Measurements from ENCODE around the gene DGKI.

DGKI gene

DNA sequence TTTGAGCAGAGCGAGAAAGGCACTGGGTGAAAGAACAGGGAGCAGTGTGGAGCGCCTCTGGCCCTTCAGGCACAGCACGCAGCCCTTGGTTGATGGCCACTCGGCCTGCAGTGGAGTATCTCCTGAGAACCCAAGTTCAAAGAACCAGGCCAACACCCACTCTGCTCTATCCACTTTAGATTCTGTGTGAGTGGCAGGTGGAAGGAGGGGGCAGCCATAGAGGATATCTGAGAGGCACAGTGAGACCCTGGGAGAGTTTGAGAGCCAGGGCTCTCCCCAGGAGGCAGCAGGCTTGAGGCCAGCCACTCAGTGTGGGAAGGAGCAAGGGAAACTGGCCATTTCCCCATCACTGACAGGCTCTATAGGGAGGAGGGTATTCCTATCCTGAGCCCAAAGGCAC, 450.7 kb downstream of the DGKI start:
- no peak for DNase-seq

DNA sequence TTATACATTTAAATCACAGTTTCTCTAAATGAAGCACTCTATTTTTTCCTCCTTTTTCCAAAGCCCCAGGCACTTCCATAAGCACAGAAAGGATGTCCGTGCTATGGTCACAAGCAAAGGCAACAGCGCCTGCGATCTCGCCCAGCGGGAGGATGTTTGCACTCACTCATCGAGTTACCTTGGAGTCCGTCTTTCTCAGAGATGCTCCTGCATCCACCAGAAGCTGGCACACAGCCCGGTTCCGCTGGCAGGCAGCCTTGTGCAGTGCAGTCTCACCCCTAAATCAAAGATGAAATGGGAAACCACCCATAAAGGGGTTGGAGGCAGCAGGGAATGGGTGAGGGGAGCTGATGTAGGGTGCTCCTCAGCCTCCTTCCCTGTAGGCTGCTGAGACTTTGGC, 451.4 kb downstream of the DGKI start:
- no peak for DNase-seq

DNA sequence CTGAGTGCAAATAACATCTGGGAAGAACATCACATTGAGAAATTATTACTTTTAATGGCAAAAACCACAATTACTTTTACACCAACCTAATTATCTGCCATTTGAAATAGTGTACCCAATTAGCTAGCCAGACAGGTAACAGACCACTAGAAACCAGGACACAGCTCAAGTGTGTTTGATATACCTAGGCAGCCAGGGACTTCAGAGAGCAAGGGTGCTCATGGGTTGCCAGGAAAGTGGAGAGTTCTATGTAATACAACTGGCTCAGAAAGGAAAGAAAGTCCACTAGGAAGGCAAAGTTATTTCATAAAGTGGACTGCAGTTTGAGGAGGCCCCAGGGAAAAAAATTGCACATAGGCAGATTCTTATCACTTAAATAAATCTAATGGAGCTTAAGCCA, 453.2 kb downstream of the DGKI start:
- no peak for DNase-seq

DNA sequence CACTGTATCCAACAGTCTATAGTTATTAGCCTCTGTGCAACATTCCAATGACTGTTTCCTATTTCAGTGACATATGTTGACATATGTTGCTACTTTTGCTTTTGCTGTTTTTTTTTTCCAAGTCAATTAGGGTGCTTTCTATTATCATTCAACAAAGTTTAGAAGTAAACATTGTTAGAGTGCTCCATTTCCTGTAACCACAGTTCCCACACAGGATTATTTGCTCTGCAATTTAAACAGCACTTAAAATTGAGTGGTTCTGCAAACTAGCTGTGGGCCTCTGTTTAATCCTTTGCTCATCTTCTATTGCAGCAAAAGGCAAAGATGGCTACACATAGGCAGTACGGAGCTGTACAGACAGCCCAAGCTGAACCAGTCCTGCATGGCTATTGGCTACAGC, 456.7 kb downstream of the DGKI start:
- DNase-seq = peak; percentile 31

DNA sequence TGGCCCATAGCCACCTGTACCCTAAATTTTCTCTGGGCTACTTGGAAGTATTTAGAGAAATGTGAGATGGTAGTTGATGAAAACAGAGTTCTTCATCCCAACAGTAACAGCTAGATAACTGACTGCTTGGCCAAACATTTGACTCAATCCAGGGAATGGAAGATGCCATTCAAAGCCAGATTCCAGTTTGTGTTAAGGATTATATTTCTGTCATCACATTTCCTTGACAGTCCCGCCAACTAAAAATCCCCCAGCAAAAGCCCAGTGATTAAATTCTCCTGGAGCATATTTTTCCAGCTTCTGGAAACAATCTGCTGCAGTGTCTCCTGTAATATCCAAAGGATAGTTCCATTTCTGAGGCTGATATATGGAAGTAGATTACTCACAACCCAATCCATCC, 457.9 kb downstream of the DGKI start:
- no peak for DNase-seq

DNA sequence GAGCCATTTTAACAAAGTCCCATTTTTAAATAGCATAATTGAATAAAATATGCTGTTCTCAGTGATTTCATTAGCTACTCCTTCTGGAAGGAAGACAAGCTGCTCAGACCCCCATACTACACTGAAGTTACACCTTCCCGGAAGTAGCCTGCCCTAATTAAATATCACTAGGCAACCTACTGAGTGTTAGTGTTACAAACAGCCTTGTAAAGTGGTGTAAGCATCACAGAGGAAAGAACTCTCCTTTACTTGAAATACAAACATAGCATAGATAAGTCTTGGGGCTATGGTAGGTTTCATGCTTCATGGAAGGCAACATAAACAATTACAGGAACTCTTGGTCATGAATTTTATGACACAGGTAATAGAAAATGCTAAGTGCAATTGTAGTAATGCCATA, 459.8 kb downstream of the DGKI start:
- DNase-seq = no peak

DNA sequence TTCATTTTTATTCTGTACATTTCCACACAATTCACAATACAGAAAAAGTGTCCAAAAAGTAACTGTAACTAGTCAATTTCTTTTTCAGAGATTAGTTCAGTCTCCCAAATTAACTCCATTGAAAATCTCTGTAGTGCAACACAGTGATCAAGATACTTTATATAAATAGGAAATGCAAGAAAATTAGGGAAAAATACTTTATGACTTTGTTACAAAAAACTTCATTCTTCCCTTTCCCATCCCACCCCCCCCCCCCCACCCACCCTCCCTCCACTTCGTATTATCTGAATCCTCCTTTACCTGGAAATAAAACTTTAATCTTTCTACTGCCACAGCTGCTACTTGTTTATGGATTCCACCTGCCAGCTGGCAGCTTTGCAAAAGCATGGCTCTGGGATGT, 465.7 kb downstream of the DGKI start:
- no peak for DNase-seq

DNA sequence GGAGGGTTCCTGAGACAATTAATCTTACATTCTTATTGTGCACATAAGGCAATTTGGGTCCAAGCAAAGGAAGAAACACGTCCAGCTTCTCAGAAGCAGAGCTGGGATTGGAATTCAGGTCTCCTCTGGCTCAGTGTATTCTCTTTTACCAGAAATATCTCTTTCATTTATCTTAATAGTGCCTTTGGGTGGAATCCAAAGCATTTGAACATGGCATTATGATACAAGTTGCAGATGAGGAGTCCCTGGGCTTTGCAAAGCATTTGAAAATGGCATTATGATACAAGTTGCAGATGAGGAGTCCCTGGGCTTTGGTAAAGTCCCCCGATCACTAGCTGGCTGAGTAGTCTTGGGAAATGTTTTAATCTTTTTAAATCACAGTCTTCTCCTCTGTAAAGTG, 473.3 kb downstream of the DGKI start:
- no peak for DNase-seq

DNA sequence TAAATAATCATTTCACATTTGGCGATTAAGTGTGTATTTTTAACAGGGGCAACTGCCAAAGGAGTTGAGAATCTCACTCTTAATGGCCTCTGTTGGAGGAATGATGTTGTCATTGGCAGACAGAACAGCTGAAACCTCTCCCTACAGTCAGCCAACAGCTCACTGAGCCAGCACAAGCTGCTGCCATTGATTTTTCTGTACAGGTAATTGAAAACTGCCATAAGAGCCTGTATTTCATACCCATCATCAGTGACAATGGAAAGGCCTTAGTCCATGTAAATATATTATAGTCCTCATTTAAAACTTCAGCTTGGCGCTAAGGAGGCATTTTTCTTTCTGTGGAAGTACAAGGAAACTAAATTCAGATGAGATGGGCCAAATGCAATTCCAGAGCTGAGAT, 475.2 kb downstream of the DGKI start:
- no peak for DNase-seq

DNA sequence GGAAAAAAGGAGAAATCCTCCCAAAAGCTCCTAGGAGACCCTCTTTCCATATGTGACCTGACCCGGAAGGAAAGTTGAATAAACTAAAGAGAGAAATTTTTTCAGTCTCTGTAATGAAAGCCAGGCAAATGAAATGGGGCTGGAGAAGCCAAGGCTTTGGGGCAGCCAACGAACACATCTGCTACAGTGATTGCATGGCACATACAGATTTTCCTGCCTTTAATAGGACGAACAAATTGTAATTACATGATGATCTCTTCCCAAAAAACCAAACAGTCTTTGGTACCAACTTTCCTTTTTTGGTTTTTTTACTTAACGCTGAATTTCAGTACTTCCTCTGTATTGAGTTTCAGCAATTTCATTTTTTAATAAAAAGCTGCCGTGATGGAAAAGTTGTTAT, 479.8 kb downstream of the DGKI start:
- DNase-seq = no peak

DNA sequence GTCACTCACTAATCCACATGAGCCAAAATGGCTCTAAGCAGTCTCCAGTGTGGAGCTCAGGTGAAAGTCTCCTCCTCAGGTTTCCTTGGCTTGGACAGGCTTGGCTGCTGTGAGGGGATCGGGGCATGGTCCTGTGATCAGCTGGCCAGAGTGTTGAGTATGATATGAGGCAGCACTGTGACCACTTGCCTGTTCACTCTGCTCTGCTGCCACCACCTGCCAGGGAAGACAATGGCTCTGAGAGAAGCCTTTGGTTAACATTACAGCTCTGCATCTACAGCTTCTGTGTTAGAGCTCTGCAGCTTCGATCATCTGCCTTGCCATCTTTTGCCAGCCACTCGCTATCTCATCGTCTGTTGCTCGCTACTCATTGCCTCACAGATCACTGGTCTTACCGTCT, 483.1 kb downstream of the DGKI start:
- DNase-seq = no peak

DNA sequence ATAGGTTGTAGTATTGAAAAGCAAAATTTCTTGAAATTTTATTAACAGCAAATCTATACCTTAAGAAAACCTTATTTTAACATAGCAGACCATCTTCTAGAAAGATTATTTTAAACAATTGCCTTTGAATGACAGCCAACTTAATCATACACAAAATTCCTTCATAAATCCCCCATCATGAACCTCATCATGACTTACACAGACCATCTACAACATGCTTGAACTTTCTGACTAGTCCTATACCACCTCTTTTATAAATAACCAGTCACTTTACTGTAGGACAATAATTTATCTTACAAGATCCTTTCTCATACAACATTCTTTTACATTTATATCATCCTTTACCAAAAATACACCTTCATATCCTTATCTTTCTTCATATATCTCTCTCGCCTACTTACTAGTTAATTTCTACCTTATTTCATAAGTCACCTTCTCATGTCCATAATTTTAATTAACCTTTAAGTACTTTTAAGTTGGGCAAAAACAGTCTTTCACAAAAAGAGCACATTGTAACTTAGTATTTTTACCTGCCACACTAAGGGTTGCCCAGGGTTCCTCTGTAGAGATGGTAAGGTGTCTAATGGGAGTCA, 486.6 kb downstream of the DGKI start:
- DNase-seq = no peak

DNA sequence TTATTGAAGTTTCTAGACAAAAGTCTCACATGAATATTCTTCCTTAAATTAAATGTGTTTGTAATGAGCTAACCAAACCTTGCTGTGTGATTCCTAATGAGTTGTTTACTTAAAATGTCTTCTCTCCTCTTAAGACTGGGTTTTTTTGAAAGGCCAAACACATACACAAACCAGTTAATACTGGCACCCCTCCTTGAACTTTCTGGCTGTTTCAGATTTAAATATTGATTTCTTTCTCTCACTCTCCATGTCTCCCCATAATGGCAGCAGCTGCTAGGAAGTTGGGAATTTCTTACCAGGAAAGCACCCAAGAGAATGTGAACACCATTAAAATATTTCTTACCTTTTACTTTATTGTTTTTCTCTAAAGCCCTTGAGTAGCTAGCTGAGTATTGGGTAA, 491.8 kb downstream of the DGKI start:
- no peak for DNase-seq

DNA sequence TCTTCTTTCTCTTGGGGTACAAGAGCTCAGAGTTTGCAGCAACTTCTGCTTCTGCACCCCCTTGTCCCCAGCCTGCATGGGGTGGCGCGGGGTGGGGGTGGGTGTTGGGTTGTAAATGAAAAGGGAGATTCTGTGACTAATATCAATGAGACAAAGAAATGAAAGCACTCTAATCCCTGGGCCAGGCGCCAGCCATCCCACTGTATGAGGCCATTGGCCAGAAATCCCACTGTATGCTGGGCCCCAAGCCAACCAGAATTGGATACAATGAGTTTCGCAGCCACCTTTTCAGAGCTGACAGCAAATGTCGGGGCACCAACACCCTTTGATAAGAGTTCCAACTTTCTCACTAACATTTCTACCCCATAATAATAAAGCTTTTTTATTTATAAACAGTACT, 492.4 kb downstream of the DGKI start:
- no peak for DNase-seq

DNA sequence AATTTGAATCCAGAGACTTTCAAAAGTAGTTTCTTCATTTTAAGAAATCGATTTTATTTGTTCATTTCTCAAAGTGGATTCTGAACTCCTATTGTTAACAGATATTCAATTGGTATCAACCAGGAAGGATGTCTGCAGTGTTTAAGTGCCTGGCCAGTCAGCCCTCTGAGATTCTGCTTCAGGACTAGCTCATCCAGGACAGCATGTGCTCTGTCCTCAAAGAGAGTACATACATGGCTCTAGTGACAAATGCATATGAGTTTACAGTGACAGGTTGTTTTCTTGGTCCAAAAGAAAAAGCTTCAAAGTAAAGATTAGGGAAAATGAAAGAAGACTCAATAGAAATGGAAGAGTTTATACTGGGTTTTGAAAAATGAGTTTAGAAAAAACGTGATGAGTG, 494.8 kb downstream of the DGKI start:
- DNase-seq = no peak

DNA sequence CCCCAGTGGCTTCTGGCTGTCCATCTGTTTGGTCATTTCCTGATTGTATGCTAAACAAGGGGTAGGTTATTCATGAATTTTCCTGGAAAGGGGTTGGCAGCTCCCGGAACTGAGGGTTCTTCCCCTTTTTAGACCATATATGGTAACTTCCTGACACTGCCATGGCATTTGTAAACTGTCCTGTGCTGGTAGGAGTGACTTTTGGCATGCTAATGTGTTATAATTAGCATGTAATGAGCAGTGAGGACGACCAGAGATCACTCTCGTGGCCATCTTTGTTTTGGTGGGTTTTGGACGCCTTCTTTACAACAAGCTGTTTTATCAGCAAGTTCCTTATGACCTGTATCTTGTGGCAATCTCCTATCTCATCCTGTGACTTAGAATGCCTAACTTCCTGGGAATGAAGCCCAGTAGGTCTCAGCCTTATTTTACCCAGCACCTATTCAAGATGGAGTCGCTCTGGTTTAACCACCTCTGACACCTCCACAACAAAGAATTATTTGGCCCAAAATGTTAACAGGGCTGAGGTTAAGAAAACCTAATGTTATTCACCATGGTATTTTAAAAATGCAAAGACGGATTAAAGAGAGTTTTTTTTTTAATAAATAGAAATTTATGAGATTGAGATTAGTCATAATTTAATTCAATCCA, 500.9 kb downstream of the DGKI start:
- no peak for DNase-seq

DNA sequence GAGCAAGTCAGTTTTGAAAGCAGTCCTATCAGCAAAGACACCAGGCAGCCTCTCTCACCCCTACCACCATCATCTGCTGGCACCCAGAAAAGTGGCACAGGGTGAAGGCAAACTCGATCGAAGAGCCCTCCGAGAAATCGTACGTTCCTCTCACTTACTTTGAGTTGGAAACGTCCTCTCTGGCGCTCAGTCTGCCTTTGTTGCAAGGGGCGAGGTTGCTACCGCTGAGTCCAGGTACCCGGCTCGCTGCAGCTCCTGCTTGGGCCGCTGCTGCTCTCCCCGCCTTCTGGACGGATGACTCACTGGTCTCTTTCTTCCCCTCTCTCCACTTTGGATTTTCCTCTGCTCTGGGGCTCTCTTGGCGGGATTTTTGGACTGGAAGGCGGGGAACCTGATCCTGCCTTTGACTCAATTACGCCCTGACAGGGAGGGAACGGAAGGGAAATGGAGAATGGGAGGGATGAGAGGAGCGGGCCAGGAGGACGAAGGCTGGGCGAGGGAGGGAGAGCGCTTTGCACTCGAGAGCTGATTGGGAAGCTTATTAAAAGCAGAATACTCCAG, 503.4 kb downstream of the DGKI start, which contains the start of gene PTN:
Gene PTN (minus strand): TSS at position 453 of the 561 bp plus-strand sequence. CDS start 88,760 bp downstream, outside the sequence.
- DNase-seq = no peak

DNA sequence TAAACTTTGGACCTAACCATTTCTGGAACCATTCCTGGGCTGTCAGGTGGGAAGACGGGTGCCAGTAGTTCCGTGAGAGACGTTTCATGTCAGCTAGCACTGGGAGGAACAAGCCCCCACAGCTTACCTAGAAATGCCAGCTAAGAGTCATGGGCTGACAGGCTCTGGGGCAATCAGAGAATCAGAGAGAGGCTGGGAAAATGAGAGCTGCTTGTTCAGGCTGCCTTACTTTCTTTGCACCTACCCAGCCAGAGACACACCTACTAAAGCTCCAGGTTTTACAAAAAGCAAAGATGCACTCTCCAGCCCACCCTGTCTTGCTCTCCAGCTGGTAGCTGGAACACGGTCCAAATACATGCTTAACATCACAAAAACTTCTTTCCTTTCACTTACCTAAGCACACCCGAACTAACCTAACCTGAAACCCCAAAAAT, 503.9 kb downstream of the DGKI start:
- no peak for DNase-seq

DNA sequence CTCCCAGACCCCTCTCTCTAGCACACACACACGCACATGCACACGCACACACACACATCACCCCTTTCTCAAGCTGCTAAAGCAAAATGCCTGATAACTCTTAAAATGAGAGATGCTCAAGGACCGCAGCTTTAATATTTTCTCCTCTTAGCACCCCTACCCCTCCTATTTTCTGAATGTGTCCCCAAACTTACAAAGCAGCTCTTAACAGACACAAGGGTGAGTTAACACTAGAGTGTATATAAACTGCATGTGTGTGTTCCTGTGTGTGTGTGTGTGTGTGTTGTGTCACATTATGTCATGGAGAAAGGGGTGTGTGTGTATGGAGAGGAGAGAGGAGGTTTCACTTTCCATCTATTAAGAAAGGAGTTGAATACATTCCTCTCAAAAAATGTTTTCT, 504.5 kb downstream of the DGKI start:
- DNase-seq = no peak

DNA sequence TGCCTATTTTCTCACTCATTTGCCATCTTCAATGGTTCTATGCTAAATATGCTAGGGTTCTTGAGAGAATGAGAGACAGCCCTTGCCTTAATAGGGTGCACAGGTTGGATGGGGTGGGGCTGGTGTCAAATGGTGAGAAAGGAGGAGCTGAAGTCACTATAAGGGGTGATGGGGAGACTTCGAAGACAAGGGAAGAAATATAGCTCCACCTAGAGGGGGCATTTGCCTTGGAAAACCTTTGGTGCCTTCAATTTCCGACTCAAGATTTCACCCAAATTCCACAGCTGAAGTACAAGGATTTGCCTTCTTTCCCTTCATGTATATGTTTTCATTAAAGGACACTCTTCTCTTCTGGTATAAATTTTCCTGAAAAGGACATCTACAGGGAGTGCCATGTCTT, 508.9 kb downstream of the DGKI start:
- DNase-seq = no peak

DNA sequence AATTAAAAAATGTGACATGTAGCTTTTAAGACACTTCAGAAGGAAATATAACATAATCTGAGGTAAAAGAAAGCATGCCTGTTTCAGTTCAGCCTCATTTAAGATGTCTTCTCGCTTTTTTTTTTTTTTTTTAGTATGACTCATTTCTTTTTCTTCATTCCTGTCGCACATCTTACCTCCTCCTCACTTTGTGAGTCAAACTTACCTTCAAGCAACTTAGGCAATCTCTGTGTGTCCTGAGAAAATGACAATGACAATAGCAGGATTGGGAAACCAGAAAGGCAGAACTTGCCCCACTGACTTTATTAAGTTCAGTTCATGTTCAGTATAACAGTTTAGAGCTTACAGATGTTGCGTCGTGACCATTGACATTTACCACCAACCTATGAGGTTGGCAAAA, 511.0 kb downstream of the DGKI start:
- DNase-seq = no peak

DNA sequence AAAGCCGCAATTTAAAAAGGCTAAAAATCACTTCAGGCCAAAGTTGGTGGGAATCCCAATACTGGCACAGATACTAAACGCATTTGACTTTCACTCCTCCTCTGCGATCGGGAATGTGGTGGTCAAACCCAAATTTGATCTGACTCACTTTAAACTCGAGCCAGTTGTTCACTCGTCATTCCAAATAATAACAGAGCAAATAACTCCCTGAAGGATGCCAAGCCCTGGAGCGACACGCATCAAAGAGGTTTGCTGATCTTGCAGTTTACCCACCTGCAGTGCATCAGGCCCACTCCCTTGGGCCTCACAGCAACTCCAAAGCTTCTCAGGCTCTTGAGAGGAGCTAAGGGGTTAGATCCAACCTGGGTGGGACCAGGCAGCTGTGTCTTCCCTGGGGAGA, 515.4 kb downstream of the DGKI start:
- DNase-seq = no peak

Data from NCI-H187 treated with DMSO at 0.1 percent for 48 hours (cell line).